IMR-90 (cell line): Measurements from ENCODE around the gene SLC41A1. TPM values are rescaled to one million over a fixed set of nuclear protein-coding genes. Genes with fewer than 3 reads are reported as not detected.

Experiments
- ATAC-seq: fragments of 200-7000 bp; cut with Tn5 transposase; 2 replicates; pipeline ENCODE4 v1.9.1; 2020; ENCODE audit warnings: low read depth, mild to moderate bottlenecking, moderate library complexity
- BruUV-seq: library from RNA; stranded (reverse); fragments of 400-500 nt; replicated peaks from 2 replicates; lab custom pipeline; 2021; lab: Mats Ljungman, UMichigan
- CTCF ChIA-PET: fragments of 300-600 bp; formaldehyde crosslinking; extraction: SDS; loops from one replicate; lab custom pipeline; 2021; ENCODE audit warnings: antibody characterized with exemption; lab: Yijun Ruan, JAX
- POLR2A ChIA-PET: fragments of 300-600 bp; sonication (Branson Sonifier 250); formaldehyde crosslinking; loops from one replicate; lab custom pipeline; 2022; ENCODE audit warnings: antibody characterized with exemption; ENCODE audit not compliant: unreplicated experiment; lab: Charles Lee
- DNase-seq: peaks from one replicate; pipeline ENCODE4 v3.0.0; 2013
- H2AFZ ChIP-seq: replicated peaks from 2 replicates; pipeline ENCODE3; 2013; ENCODE audit warnings: low read length, mild to moderate bottlenecking; ENCODE audit not compliant: poor library complexity
- H2AK5ac ChIP-seq: 2 replicates; pipeline ENCODE4 v1.6.1; 2013; ENCODE audit warnings: low read depth, low read length, inconsistent platforms
- H2AK9ac ChIP-seq: replicated peaks from 2 replicates; pipeline ENCODE3; 2013; ENCODE audit warnings: mild to moderate bottlenecking, low read depth, low read length, moderate library complexity; ENCODE audit not compliant: poor library complexity
- H2BK120ac ChIP-seq: 2 replicates; pipeline ENCODE4 v1.6.1; 2013; ENCODE audit warnings: low read depth, low read length, inconsistent platforms
- H2BK15ac ChIP-seq: 3 replicates; pipeline ENCODE4 v1.6.1; 2013; ENCODE audit warnings: low read depth, low read length, inconsistent platforms
- H2BK20ac ChIP-seq: 2 replicates; pipeline ENCODE4 v1.6.1; 2013; ENCODE audit warnings: low read depth, mild to moderate bottlenecking, inconsistent platforms, low read length, moderate library complexity
- H2BK5ac ChIP-seq: 2 replicates; pipeline ENCODE4 v1.6.1; 2013; ENCODE audit warnings: mild to moderate bottlenecking, low read depth, low read length, inconsistent platforms; ENCODE audit not compliant: poor library complexity, severe bottlenecking
- H3K14ac ChIP-seq: replicated peaks from 2 replicates; pipeline ENCODE4 v1.6.1; 2013; ENCODE audit warnings: low read depth, low read length, inconsistent platforms
- H3K18ac ChIP-seq: 2 replicates; pipeline ENCODE4 v1.6.1; 2013; ENCODE audit warnings: low read depth, low read length, control low read depth
- H3K23ac ChIP-seq: 2 replicates; pipeline ENCODE4 v1.6.1; 2013; ENCODE audit warnings: low read depth, low read length, inconsistent platforms
- H3K27ac ChIP-seq: 2 replicates; pipeline ENCODE4 v1.5.1; 2013; ENCODE audit warnings: mild to moderate bottlenecking, control low read depth, low read length; ENCODE audit not compliant: insufficient read depth
- H3K27me3 ChIP-seq: 2 replicates; pipeline ENCODE4 v1.6.1; 2013; ENCODE audit warnings: low read length; ENCODE audit not compliant: control insufficient read depth, insufficient read depth
- H3K36me3 ChIP-seq: 2 replicates; pipeline ENCODE4 v1.6.1; 2013; ENCODE audit warnings: low read length, mixed read lengths; ENCODE audit not compliant: control insufficient read depth, insufficient read depth
- H3K4ac ChIP-seq: 2 replicates; pipeline ENCODE4 v1.6.1; 2013; ENCODE audit warnings: low read depth, low read length, inconsistent platforms
- H3K4me1 ChIP-seq: 2 replicates; pipeline ENCODE4 v1.6.1; 2013; ENCODE audit warnings: low read length, mixed read lengths; ENCODE audit not compliant: control insufficient read depth, insufficient read depth
- H3K4me2 ChIP-seq: 2 replicates; pipeline ENCODE4 v1.6.1; 2013; ENCODE audit warnings: low read depth, mild to moderate bottlenecking, control low read depth, low read length, moderate library complexity
- H3K4me3 ChIP-seq: 2 replicates; pipeline ENCODE4 v1.5.1; 2013; ENCODE audit warnings: low read depth, mild to moderate bottlenecking, control low read depth, low read length, moderate library complexity; ENCODE audit not compliant: insufficient read depth
- H3K56ac ChIP-seq: 2 replicates; pipeline ENCODE4 v1.6.1; 2013; ENCODE audit warnings: low read length, inconsistent platforms; ENCODE audit not compliant: insufficient read depth; ENCODE audit errors: extremely low read depth
- H3K79me1 ChIP-seq, 2 experiments: 2 replicates each; pipeline ENCODE4 v1.6.1; 2013; ENCODE audit warnings: low read length in 2 of 2, inconsistent platforms in 1 of 2, low read depth in 1 of 2
- H3K9ac ChIP-seq: 2 replicates; pipeline ENCODE4 v1.6.1; 2013; ENCODE audit warnings: low read depth, low read length, control low read depth
- H3K9me1 ChIP-seq: 2 replicates; pipeline ENCODE4 v1.6.1; 2013; ENCODE audit warnings: low read length, inconsistent platforms; ENCODE audit not compliant: insufficient read depth
- H3K9me3 ChIP-seq: 2 replicates; pipeline ENCODE4 v1.6.1; 2013; ENCODE audit warnings: low read length; ENCODE audit not compliant: control insufficient read depth, insufficient read depth
- H4K20me1 ChIP-seq: 2 replicates; pipeline ENCODE4 v1.6.1; 2013; ENCODE audit warnings: low read length, inconsistent platforms; ENCODE audit not compliant: insufficient read depth
- H4K5ac ChIP-seq: 2 replicates; pipeline ENCODE4 v1.6.1; 2013; ENCODE audit warnings: mild to moderate bottlenecking, low read depth, low read length, control low read depth
- H4K8ac ChIP-seq, 2 experiments: 2 replicates each; pipeline ENCODE4 v1.6.1; 2013; ENCODE audit warnings: low read depth in 2 of 2, low read length in 2 of 2, control low read depth in 1 of 2, inconsistent platforms in 1 of 2
- H4K91ac ChIP-seq: 2 replicates; pipeline ENCODE4 v1.6.1; 2013; ENCODE audit warnings: low read depth, low read length, inconsistent platforms; ENCODE audit not compliant: insufficient read depth
- CTCF ChIP-seq: conservative IDR thresholded peaks from 2 replicates; pipeline ENCODE4 v1.5.1; 2012; ENCODE audit warnings: mild to moderate bottlenecking, low read depth, low read length, improper control_type of control experiment
- RFX5 ChIP-seq: IDR thresholded peaks from 2 replicates; pipeline ENCODE4 v1.8.0; 2012; ENCODE audit warnings: low read depth, mild to moderate bottlenecking, low read length, moderate library complexity
- WGBS, 2 experiments: methylation state at CpG; one replicate each; pipeline versions ENCODE4 v1.1.5 to v1.1.7; 2013; ENCODE audit warnings: missing lambda C conversion rate in 2 of 2; ENCODE audit not compliant: insufficient read length in 1 of 2; ENCODE audit errors: extremely low coverage in 2 of 2; 5-methylcytosine and 5-hydroxymethylcytosine counted together
- dilution Hi-C: fragments of 300-500 bp; cut with HindIII; formaldehyde crosslinking; loops from one replicate; pipeline ENCODE4 v1.14.3; 2018; ENCODE audit warnings: low sequenced_read_pairs; ENCODE audit not compliant: unreplicated experiment
- in situ Hi-C: fragments of 300-500 bp; cut with MboI; formaldehyde crosslinking; loops from 3 replicates; pipeline ENCODE4 v1.14.3; 2019; ENCODE audit warnings: low sequenced_read_pairs, inconsistent platforms, mixed read lengths
- intact Hi-C: fragments of 100-400 bp; cut with micrococcal nuclease; formaldehyde crosslinking; loops from 2 replicates; pipeline ENCODE4 v1.10.0; 2022
- polyA plus RNA-seq, 3 experiments: library from polyadenylated mRNA; depleted of rRNA; stranded (reverse); fragments of >200 nt; gene quantifications; 2 replicates each; pipeline ENCODE4 v1.2.3, GENCODE V29; 2012; ENCODE audit warnings: low replicate concordance in 1 of 3
- total RNA-seq: library from RNA; depleted of rRNA; stranded (reverse); fragments of >200 nt; gene quantifications from 2 replicates; pipeline ENCODE4 v1.2.3, GENCODE V29; 2012

The SLC41A1 gene
- total and polyA plus RNA-seq, 2 of the 4 experiments (the other 2 are of a cell fraction): 6.3 to 26.3 TPM

- Histone ChIP-seq H4K5ac (no peak overlapping the region), H2AK9ac (no peak overlapping the region), H3K9me3 (no peaks in the 10 kb centered on the region), H3K18ac (no peak overlapping the region), H3K36me3 (peaks cover 24% of the 10 kb centered on the region), H2AK5ac (no peak overlapping the region), H2BK15ac (no peak overlapping the region), H4K91ac (no peak overlapping the region), H2BK20ac (no peak overlapping the region), H3K27ac (no peak overlapping the region), H3K4me2 (no peak overlapping the region), H3K4ac (no peak overlapping the region), H3K14ac (no peak overlapping the region), H3K4me3 (no peak overlapping the region), H4K8ac (no peak overlapping the region), H3K4me1 (peaks cover 6% of the 10 kb centered on the region; the same call in 1 of the 2 replicates), H3K56ac (no peak overlapping the region), H3K79me1 (peaks cover 30 to 59% of the 10 kb centered on the region in 2 experiments), H2BK120ac (no peak overlapping the region), H3K27me3 (no peaks in the 10 kb centered on the region), H2AFZ (no peak overlapping the region), H3K9ac (no peak overlapping the region), H4K20me1 (0 out of 2 replicates have a peak, but pooled peaks cover 3% of the 10 kb centered on the region), H3K23ac (no peak overlapping the region), H2BK5ac (no peak overlapping the region), H3K9me1 (peaks cover 16% of the 10 kb centered on the region; the same call in 1 of the 2 replicates)
- no peak for DNase-seq
- in situ Hi-C loops (no loop called here), dilution Hi-C loops (no loop called here), intact Hi-C loops (no loop called here)
- ChIA-PET CTCF (interaction anchor here (0.5 kb wide), 1 partner anchor 279 kb away, joined by 6 read pairs; no protein-coding TSS in a partner anchor), POLR2A (no interaction called here)
- TF ChIP-seq RFX5 (no peak), CTCF (no peak)
- no peak for ATAC-seq
- no CpG with 5 or more reads among the region's 3 CpGs for WGBS, 2 experiments
- BruUV-seq: no TSS peak
These were observed 3.5 kb downstream of the SLC41A1 start for GRCh38 chr1:205809469-205809868.
